Retinal pigment epithelial cell (primary cell): Measurements from ENCODE around the gene IL1R2.

Experiments
- DNase-seq: peaks from one replicate; pipeline ENCODE4 v3.0.0-alpha.2; 2010; ENCODE audit warnings: low read depth
- H3K4me3 ChIP-seq: 2 replicates; pipeline ENCODE4 v1.5.1; 2011; ENCODE audit warnings: mild to moderate bottlenecking, low read length, control low read depth, moderate library complexity
- TF ChIP-seq, protein P1 (sequence below): conservative IDR thresholded peaks from 2 replicates; pipeline ENCODE4 v1.5.1; 2011; ENCODE audit warnings: low read depth, low read length, control low read depth, inconsistent platforms

Gene IL1R2

DNA sequence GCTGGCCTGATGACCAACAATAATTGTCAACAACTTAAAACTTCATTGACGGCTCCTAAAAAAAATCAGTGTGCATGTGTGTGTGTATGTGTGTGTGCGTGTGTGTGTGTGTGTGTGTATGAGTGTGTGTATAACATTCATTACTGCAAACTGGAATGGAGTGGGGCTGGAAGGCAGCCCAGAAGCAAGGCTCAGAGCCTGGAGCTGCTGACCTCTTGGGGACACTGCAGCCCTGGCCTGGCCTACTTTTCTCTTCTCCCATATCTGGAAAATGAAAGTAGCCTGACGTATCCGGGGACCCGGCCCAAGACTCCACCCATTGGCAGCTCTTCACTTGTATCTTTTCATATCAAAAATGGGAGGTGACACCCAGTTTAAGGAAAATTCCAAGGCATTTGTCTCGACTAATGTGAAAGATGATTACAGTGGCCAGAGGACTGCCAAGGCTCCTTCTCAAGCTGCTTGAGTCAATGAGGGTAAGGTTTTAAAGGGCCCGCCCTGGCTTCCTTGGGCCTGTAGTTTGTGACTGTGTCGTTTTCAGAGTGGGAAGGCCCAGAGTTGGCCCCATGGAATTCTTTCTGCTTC lies 78.4 kb downstream of the IL1R2 start:
- H3K4me3 ChIP-seq, result no peak overlapping the region
- DNase-seq, result no peak
- TF ChIP-seq, protein P1, sequence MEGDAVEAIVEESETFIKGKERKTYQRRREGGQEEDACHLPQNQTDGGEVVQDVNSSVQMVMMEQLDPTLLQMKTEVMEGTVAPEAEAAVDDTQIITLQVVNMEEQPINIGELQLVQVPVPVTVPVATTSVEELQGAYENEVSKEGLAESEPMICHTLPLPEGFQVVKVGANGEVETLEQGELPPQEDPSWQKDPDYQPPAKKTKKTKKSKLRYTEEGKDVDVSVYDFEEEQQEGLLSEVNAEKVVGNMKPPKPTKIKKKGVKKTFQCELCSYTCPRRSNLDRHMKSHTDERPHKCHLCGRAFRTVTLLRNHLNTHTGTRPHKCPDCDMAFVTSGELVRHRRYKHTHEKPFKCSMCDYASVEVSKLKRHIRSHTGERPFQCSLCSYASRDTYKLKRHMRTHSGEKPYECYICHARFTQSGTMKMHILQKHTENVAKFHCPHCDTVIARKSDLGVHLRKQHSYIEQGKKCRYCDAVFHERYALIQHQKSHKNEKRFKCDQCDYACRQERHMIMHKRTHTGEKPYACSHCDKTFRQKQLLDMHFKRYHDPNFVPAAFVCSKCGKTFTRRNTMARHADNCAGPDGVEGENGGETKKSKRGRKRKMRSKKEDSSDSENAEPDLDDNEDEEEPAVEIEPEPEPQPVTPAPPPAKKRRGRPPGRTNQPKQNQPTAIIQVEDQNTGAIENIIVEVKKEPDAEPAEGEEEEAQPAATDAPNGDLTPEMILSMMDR, result no peak

DNA sequence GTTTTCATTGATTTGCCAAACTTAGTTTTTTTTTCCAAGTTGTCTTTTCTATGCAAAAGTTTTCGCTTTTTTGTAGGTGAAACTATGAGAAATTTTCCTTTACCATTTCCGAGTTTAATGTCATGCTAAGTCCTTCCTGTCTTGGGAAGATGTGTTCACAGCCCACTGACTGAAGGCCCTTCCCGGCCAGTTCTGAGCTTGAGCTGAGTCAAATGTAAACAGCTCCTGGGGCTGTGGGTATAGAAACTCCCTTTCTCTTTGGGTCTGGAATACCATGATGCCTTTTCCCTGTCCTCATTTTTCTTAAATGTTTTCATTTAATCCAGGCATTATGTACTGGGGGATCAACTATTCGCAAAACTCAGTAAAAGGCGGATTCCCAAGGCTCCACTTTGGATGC lies 81.0 kb downstream of the IL1R2 start:
- TF ChIP-seq, protein P1, result no peak
- no peak for DNase-seq

DNA sequence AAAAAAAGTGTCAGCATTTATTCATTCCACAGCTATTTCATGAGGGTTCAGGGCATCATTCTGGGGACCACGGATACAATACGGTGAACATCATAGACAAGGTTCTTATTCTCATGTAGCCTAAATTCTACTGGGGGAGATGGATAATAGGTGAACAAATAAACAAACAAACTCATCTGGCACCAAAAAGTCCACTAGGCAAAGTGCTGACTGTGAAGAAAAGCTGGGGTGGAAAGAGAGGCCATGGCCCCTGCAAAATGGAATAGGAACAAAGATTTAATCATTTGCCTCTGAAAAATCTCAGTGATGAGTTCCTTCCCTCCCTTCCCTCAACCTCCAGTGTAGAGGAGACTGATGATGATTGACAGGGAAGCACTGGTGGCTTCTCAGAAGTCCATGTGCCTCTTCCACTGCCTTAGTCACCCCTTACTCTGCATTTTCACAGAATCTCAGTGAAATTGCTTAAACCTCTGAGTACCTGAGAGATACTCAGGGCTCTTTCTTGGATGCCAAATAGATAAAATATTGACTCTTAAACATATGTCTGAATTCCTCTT lies 81.5 kb downstream of the IL1R2 start:
- no peak for DNase-seq
- TF ChIP-seq, protein P1, result no peak
- H3K4me3 ChIP-seq, result no peak overlapping the region

More for the DNA sequence above, 81.0 kb downstream of the IL1R2 start:
- no peak overlapping the region for H3K4me3 ChIP-seq

DNA sequence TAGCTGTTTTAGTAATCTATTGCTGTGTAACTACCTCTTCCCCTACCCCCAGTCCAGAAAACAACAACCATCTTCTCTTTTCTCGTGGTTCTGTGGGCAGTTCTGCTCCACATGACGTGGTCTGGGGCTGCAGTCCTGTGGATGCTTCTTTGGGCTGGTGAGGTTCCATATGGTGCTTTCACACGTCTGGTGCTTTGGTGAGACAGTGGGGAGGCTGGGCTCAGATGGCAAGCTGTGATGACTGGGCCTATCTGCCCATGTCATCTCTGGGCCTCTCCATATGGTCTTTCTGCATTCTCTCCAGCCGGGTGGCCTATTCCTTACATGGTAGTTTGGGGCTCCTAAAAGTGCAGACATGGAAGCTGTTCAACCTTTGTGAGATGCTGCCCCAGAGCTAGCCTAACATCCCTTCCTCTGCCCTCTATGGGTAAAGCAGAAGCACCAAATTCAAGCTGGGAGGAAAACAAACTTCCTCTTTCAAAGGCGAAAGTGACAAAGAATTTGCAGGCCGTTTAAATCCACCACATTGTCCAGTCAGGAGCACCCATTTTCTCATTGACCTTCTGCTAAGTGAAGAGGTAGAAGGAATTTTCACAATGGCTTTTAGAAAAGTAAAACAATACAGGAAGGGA lies 82.5 kb downstream of the IL1R2 start:
- DNase-seq, result no peak
- TF ChIP-seq, protein P1, result no peak

DNA sequence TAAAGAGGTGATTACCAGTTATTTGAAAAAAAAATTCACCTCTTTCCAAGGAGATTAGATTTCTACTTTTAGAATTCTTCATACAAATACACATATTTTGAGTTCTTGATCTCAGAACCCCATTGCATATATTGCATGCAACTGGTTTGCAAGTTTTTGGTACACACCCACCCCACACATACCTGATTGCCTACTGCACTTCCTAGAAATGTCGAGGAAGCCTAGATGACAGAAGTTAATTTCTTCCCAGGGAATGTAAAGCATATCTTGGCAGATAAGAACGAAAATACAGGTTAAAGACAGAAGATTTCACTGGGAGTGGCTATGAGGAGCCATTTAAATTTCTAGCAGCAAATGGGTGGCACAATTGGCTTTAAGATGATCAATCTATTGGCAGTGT lies 83.7 kb downstream of the IL1R2 start:
- no peak for DNase-seq
- no peak overlapping the region for H3K4me3 ChIP-seq
- TF ChIP-seq, protein P1, result no peak

More for the DNA sequence above, 82.5 kb downstream of the IL1R2 start:
- no peak overlapping the region for H3K4me3 ChIP-seq

DNA sequence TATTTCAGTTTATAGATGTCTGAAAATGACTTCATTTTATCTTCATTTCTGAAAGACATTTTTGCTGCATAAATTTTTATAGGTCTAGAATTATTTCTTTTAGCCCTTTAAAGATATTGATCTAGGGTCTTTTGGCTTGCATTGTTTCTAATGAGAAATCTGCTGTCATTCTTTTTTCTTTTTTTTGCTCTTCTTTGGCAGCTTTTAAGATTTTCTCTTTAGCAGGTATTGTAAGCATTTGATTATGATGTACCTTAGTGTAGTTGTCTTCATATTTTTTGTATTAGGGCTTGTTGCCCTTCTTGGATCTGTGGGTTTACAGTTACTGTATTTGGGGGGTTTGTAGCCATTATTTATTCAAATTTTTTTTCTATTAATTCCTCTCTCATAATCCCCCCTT lies 84.8 kb downstream of the IL1R2 start:
- TF ChIP-seq, protein P1, result no peak
- no peak overlapping the region for H3K4me3 ChIP-seq
- no peak for DNase-seq
